ENCODE measurements around the gene SAA1.

DNA sequence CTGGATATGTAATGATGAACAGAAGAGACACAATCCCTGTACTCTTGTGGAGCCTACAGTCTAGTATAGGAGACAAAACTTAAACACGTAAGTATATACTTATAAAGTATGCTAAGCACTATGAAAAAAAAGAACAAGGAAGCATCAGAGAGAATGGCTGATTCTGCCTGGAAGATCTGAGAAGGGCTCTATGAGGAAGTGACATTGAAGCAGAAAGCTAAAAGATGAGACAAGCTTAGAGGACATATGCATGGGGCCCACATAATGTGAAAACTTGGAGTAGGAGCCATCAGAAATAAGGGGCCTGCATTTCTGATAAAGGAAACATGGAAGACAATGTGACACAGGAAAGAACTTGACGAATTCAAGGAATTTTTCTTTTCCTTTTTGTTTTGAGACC, 16.6 kb downstream of the SAA1 start:
- no peak for TF ChIP-seq GABPB1 (CRISPR knock-in tag; IDR thresholded peaks at IDR 0.05)
- no peak for TF ChIP-seq SP2 (IDR thresholded peaks at IDR 0.05; ENCODE audit: extremely low read depth, low read depth, low read length, poor library complexity, severe bottlenecking)
- no peak for TF ChIP-seq ZNF778 (CRISPR knock-in tag; IDR thresholded peaks at IDR 0.05)
- TF ChIP-seq NRF1 (conservative IDR thresholded peaks at IDR 0.05 in 1 of 2, IDR thresholded peaks at IDR 0.05 in 1 of 2) = no peak
- TF ChIP-seq ELF1 (tag; IDR thresholded peaks at IDR 0.05) = no peak
- no peak for TF ChIP-seq POLR2A (conservative IDR thresholded peaks at IDR 0.05)
- TF ChIP-seq, protein P1, sequence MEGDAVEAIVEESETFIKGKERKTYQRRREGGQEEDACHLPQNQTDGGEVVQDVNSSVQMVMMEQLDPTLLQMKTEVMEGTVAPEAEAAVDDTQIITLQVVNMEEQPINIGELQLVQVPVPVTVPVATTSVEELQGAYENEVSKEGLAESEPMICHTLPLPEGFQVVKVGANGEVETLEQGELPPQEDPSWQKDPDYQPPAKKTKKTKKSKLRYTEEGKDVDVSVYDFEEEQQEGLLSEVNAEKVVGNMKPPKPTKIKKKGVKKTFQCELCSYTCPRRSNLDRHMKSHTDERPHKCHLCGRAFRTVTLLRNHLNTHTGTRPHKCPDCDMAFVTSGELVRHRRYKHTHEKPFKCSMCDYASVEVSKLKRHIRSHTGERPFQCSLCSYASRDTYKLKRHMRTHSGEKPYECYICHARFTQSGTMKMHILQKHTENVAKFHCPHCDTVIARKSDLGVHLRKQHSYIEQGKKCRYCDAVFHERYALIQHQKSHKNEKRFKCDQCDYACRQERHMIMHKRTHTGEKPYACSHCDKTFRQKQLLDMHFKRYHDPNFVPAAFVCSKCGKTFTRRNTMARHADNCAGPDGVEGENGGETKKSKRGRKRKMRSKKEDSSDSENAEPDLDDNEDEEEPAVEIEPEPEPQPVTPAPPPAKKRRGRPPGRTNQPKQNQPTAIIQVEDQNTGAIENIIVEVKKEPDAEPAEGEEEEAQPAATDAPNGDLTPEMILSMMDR (IDR thresholded peaks at IDR 0.05 in 2 of 3, conservative IDR thresholded peaks at IDR 0.05 in 1 of 3; ENCODE audit: insufficient read depth in 2 of 3, low read depth in 1 of 3, low read length in 3 of 3) = no peak
- TF ChIP-seq NFIC (IDR thresholded peaks at IDR 0.05) = no peak
- no peak for TF ChIP-seq IRF9 (tag; IDR thresholded peaks at IDR 0.05)
- no peak for TF ChIP-seq TRIM28 (IDR thresholded peaks at IDR 0.05)

All from K562 (cell line).